Gastroesophageal sphincter (tissue), 4 donors: Measurements from ENCODE around the gene MGAT5B. TPM values are rescaled to one million over a fixed set of nuclear protein-coding genes. Genes with fewer than 3 reads are reported as not detected.

Experiments
- ATAC-seq: fragments of 150-250 bp; one replicate; pipeline ENCODE4 v1.9.1; 2016; ENCODE audit warnings: mild to moderate bottlenecking, moderate library complexity
- H3K27ac ChIP-seq, 4 donors: fragments of 200-600 bp; sonication (generic) in 3 of 4; 1 replicate in 3 of 4; 2 replicates in 1 of 4; pipeline ENCODE4 v1.5.1; 2016 to 2019
- H3K27me3 ChIP-seq: fragments of 200-600 bp; sonication (generic); one replicate; pipeline ENCODE4 v1.5.1; 2019
- H3K36me3 ChIP-seq, 2 donors: fragments of 200-600 bp; sonication (generic); one replicate each; pipeline ENCODE4 v1.5.1; 2019; ENCODE audit warnings: control low read depth in 1 of 2
- H3K4me1 ChIP-seq, 3 donors: fragments of 200-600 bp; sonication (generic); 1 replicate in 2 of 3; 2 replicates in 1 of 3; pipeline ENCODE4 v1.5.1; 2016 to 2019; ENCODE audit warnings: control low read depth in 2 of 3
- H3K4me3 ChIP-seq, 2 donors: fragments of 200-600 bp; sonication (generic); one replicate each; pipeline ENCODE4 v1.5.1; 2019; ENCODE audit warnings: mild to moderate bottlenecking in 1 of 2, moderate library complexity in 1 of 2
- H3K9me3 ChIP-seq, 3 donors: fragments of 200-600 bp; sonication (generic); one replicate each; pipeline ENCODE4 v1.5.1; 2017 to 2019; ENCODE audit warnings: control low read depth in 2 of 3
- EP300 ChIP-seq: sonication (generic); formaldehyde crosslinking; IDR thresholded peaks from one replicate; pipeline ENCODE4 v1.6.1; 2017; ENCODE audit warnings: antibody characterized with exemption, mild to moderate bottlenecking
- POLR2A ChIP-seq, 2 donors: fragments of 450-650 bp; IDR thresholded peaks; one replicate each; pipeline ENCODE4 v1.6.1; 2017; ENCODE audit warnings: antibody characterized with exemption in 2 of 2, mild to moderate bottlenecking in 2 of 2, moderate library complexity in 1 of 2
- POLR2AphosphoS5 ChIP-seq: sonication (generic); formaldehyde crosslinking; IDR thresholded peaks from one replicate; pipeline ENCODE4 v1.6.1; 2017; ENCODE audit warnings: antibody characterized with exemption
- WGBS, 2 donors: methylation state at CpG; one replicate each; pipeline ENCODE4 v1.1.5; 2018; ENCODE audit warnings: low coverage in 1 of 2; 5-methylcytosine and 5-hydroxymethylcytosine counted together
- total RNA-seq, 4 donors: library from RNA; depleted of rRNA; stranded (reverse); fragments of >200 nt; gene quantifications; one replicate each; pipeline ENCODE4 v1.1.0, GENCODE V29; 2016
- TF ChIP-seq, protein P1 (sequence below), 4 experiments: fragments of 200-600 bp in 2 of 4; fragments of 450-650 bp in 2 of 4; sonication (generic) in 1 of 4; IDR thresholded peaks; one replicate each; pipeline ENCODE4 v1.5.1; 2017 to 2019; ENCODE audit warnings: antibody characterized with exemption in 4 of 4, mild to moderate bottlenecking in 2 of 4, moderate library complexity in 2 of 4

The MGAT5B gene
- total RNA-seq, 4 donors from 2014 or later: 0.12 to 0.81 (median 0.29) TPM

DNA sequence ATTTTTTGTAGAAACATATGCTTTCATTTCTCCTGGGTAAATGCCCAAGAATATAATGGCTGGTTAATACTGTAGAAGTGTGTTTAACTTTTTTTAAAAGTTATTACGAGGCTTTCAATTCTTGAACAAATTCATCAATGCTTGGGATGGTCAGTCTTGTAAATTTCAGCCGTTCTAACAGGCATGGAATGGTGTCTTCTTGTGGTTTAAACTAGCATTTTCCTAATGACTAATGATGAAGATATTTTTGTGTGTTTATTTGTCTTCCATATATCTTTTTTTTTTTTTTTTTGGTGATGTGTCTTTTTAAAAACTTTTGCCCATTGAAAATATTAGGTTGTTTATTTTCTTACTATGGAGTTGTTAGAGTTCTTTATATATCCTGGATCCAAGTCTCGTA lies 67.1 kb downstream of the MGAT5B start:
- Histone ChIP-seq H3K4me3 (no peak overlapping the region), H3K36me3 (no peaks in the 10 kb centered on the region), H3K27me3 (peaks cover 36% of the 10 kb centered on the region), H3K9me3 (no peaks in the 10 kb centered on the region), H3K27ac (no peak overlapping the region), H3K4me1 (no peaks in the 10 kb centered on the region)
- WGBS, 2 donors: 65 to 78% methylated on average over 2 to 3 of the region's 3 CpGs
- TF ChIP-seq EP300 (no peak), POLR2AphosphoS5 (no peak), POLR2A (IDR thresholded peaks at IDR 0.05) (no peak)
- TF ChIP-seq, protein P1, sequence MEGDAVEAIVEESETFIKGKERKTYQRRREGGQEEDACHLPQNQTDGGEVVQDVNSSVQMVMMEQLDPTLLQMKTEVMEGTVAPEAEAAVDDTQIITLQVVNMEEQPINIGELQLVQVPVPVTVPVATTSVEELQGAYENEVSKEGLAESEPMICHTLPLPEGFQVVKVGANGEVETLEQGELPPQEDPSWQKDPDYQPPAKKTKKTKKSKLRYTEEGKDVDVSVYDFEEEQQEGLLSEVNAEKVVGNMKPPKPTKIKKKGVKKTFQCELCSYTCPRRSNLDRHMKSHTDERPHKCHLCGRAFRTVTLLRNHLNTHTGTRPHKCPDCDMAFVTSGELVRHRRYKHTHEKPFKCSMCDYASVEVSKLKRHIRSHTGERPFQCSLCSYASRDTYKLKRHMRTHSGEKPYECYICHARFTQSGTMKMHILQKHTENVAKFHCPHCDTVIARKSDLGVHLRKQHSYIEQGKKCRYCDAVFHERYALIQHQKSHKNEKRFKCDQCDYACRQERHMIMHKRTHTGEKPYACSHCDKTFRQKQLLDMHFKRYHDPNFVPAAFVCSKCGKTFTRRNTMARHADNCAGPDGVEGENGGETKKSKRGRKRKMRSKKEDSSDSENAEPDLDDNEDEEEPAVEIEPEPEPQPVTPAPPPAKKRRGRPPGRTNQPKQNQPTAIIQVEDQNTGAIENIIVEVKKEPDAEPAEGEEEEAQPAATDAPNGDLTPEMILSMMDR (IDR thresholded peaks at IDR 0.05): no peak
- ATAC-seq: no peak

DNA sequence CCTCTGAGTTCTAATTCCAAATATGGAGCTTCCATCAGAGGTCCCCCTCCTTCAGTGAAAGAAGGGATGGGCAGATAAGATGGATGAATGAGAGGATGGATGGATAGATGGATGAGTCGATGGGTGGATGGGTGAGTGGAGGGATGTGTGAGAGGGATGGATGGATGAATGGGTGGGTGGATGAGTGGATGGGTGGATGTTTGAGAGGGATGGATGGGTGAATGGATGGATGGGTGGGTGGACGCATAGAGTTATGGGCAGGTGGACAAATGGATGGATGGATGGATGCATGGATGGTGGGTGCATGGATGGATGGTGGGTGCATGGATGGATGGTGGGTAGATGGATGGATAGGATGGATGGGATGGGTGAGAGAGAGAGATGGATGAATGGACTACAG lies 69.0 kb downstream of the MGAT5B start:
- H3K4me1 ChIP-seq: no peaks in the 10 kb centered on the region
- H3K27me3 ChIP-seq: peaks cover 53% of the 10 kb centered on the region
- no peaks in the 10 kb centered on the region for H3K36me3 ChIP-seq
- no peak for ATAC-seq
- WGBS, 2 donors: 82 to 100% methylated on average over 1 to 2 of the region's 2 CpGs
- H3K27ac ChIP-seq: no peak overlapping the region
- H3K9me3 ChIP-seq: no peaks in the 10 kb centered on the region
- no peak for TF ChIP-seq POLR2AphosphoS5
- no peak for TF ChIP-seq EP300
- TF ChIP-seq, protein P1 (IDR thresholded peaks at IDR 0.05): no peak
- TF ChIP-seq POLR2A (IDR thresholded peaks at IDR 0.05): no peak
- H3K4me3 ChIP-seq: no peak overlapping the region

DNA sequence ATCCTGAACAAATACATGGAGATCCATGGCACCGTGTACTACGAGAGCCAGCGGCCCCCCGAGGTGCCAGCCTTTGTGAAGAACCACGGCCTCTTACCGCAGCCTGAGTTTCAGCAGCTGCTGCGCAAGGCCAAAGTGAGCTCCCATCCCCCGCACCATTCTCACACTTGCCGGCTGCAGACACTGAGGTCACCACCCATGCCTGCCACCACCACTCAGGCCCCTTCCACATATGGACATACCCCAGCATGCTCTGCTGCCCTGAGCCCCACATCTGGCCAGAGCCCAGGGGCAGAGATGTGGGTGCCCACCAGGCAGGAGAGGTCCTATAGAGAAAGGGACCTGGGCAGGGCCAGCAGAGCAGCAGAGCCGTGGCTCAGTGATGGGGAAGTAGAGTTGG lies 69.8 kb downstream of the MGAT5B start:
- Histone ChIP-seq H3K4me3 (no peak overlapping the region), H3K27ac (no peak overlapping the region), H3K9me3 (no peaks in the 10 kb centered on the region), H3K36me3 (no peaks in the 10 kb centered on the region), H3K27me3 (peaks cover 52% of the 10 kb centered on the region), H3K4me1 (no peaks in the 10 kb centered on the region)
- no peak for ATAC-seq
- TF ChIP-seq POLR2A (IDR thresholded peaks at IDR 0.05): no peak
- TF ChIP-seq EP300: no peak
- TF ChIP-seq POLR2AphosphoS5: no peak
- TF ChIP-seq, protein P1 (IDR thresholded peaks at IDR 0.05): no peak
- whole genome bisulfite sequencing, 2 donors: no CpG with 5 or more reads among the region's 10 CpGs

DNA sequence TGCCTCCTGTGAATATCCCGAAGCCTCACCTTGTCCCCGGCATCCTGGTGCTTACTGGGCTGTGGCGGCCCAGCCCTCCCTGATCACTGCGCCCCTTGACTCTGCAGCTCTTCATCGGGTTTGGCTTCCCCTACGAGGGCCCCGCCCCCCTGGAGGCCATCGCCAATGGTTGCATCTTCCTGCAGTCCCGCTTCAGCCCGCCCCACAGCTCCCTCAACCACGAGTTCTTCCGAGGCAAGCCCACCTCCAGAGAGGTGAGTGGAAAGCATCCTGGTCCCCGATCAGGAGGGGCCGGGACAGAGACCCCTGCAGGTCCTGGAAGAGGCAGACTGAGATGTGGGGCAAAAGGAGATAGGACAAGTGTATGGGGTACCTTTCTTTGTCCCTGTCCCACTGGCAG lies 72.1 kb downstream of the MGAT5B start:
- Histone ChIP-seq H3K27me3 (peaks cover 48% of the 10 kb centered on the region), H3K4me1 (no peaks in the 10 kb centered on the region), H3K4me3 (no peak overlapping the region), H3K9me3 (no peaks in the 10 kb centered on the region), H3K27ac (no peak overlapping the region), H3K36me3 (no peaks in the 10 kb centered on the region)
- WGBS, 2 donors: 100% methylated on average over 2 of the region's 14 CpGs; no CpG with 5 or more reads in 1 of the 2 donors
- no peak for TF ChIP-seq POLR2AphosphoS5
- no peak for TF ChIP-seq EP300
- no peak for TF ChIP-seq POLR2A (IDR thresholded peaks at IDR 0.05)
- TF ChIP-seq, protein P1 (IDR thresholded peaks at IDR 0.05): no peak
- no peak for ATAC-seq

DNA sequence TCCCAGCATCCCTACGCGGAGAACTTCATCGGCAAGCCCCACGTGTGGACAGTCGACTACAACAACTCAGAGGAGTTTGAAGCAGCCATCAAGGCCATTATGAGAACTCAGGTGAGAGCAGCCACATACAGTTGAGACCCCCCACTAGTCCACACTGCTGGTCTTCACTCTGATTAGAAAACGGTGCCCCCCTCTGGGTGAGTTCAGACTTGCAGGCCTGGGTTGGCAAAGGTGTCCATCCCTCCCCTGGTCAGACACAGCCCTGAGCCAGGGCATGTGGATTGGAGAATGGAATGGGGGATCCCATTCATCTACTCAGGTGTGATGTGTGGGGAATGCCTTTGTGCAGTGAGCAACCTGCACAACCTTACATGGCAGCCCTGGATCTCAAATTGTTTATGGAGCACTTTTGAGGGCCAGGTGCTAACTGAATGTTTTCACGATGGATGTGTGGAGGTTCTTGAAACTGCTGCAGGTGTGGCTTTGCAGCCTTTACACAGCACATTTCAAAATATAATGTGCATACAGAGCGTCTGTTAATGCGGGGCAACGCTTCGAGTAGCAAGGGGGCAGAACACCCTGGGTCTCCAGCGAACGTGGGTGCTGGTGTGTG lies 72.6 kb downstream of the MGAT5B start:
- no peaks in the 10 kb centered on the region for H3K4me1 ChIP-seq
- H3K4me3 ChIP-seq: no peak overlapping the region
- no peak for ATAC-seq
- H3K36me3 ChIP-seq: no peaks in the 10 kb centered on the region
- H3K27ac ChIP-seq: no peak overlapping the region
- H3K9me3 ChIP-seq: no peaks in the 10 kb centered on the region
- H3K27me3 ChIP-seq: peaks cover 48% of the 10 kb centered on the region
- TF ChIP-seq POLR2AphosphoS5 (no peak), POLR2A (IDR thresholded peaks at IDR 0.05) (no peak), EP300 (no peak)
- TF ChIP-seq, protein P1 (IDR thresholded peaks at IDR 0.05): no peak
- WGBS, 2 donors: 100% methylated on average over 1 to 4 of the region's 13 CpGs
